HG03066 (cell line): Measurements from ENCODE around the gene BTBD9.

Source experiments
- ATAC-seq: cut with Tn5 transposase; IDR thresholded peaks from one replicate; pipeline ENCODE4 v1.9.1; 2021; ENCODE audit warnings: low read depth; ENCODE audit not compliant: unreplicated experiment

BTBD9 gene

DNA sequence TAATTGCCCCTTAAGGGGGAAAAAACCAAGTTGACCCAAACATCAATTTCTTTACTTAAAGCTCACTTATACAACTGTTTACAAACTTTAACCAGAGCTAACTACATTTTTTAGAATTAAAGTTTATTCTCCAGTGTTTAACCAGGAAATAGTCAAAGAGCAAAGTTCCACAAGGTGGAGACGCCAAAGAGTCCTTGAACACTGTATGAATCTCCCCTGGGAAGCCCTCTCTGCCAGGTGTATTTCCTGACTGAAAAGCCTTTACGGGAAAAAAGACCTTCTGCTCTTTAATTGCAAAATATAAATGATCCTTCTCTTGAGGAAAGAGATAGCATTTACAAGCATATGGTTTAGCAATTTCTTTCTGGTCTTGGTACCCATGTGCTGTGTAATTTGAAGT, 36.2 kb downstream of the BTBD9 start:
- ATAC-seq: no peak

GRCh38 chr6:38599966-38600550, 39.7 kb downstream of the BTBD9 start:
- no peak for ATAC-seq

DNA sequence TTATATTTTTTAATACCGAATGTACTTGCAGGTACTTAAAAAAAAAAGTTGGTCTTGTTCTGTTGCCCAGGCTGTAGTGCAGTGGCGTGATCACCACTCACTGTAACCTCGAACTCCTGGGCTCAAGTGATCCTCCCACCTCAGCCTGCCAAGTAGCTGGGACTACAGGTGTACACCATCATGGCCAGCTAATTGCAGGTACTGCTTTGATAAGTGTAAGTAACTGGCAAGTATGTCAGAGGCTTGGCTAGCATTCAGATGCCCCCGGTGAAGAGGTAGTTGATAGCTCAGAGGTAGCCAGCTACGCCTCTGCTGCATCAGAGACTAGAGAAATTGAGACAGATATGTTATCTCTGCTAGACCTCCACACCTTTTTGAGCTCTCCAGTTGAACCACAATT, 40.5 kb downstream of the BTBD9 start:
- no peak for ATAC-seq

DNA sequence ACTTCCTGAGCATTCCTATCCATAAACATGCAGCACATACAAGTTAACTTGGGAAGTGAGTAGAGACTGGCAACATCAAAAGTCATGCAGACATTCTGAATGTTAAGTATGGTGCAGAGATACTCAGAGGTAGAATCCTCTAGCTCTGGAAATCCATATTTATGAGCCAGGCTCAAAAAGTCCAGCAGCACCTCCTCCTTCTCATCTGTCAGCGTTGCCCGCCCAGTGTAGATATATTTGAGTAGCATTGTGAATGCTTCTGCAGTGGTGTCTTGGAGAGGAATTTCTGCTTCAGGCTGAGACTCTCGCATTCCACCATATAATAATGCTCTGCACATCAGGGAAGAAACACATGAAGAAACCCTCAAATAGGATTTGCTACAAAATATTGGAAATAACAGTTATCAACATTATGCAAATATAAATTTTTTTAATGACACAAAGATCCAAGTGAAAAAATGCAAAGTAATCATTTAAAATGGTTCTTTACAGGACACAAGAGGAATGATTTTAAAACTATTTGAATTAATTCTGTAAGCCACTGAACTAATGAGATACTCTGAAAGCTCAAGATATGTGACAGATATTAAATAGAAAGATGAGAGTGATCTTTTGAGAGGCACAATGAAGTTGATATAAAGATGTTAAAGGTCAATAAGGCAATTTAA, 45.6 kb downstream of the BTBD9 start:
- no peak for ATAC-seq

DNA sequence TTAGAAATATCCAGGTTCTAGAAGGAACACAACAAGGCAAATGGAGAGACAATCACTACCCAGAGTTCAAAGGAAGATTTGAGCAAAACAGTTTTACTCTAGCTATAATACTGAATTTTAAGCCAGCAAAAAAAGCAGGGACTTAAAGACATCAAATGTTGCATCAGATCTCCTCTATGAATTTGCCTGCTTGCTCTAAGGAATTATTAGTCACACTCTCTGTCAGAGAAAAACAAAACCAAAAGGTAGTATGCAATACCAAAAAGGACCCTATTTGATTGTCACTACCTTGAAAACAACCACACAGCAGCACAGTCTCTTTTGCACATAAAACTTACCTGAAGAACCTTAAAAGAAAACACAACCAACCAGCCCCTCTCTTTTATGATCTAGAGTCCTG, 46.3 kb downstream of the BTBD9 start:
- no peak for ATAC-seq

GRCh38 chr6:38591439-38591838, 48.3 kb downstream of the BTBD9 start:
- no peak for ATAC-seq

- no peak for ATAC-seq
These were observed 50.4 kb downstream of the BTBD9 start for GRCh38 chr6:38589367-38589720.

GRCh38 chr6:38588631-38589366, 50.9 kb downstream of the BTBD9 start:
- ATAC-seq: no peak

DNA sequence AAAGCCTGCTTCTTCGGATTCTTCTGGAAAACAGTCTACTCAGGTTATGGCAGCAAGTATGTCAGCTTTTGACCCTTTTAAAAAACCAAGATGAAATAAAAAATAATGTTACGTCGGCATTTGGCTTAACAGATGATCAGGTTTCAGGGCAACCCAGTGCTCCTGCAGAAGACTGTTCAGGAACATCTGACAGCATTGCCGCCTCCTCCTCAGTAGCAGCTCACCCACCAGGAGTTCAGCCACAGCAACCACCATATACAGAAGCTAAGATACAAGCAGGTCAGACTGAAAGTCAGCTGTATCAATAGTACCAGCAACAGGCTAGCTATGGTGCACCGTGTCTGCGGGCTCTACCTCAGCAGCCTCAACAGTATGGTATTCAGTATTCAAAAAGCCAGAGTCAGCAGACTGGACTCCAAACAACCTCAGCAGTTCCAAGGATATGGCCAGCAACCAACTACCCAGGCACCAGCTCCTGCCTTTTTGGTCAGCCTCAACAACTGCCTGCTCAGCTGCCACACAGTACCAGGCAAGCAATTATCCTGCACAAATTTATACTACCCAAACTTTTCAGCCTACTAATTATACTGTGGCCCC, 51.9 kb downstream of the BTBD9 start:
- no peak for ATAC-seq

GRCh38 chr6:38586992-38587391, 52.7 kb downstream of the BTBD9 start:
- ATAC-seq: no peak

GRCh38 chr6:38584731-38585130, 55.0 kb downstream of the BTBD9 start:
- no peak for ATAC-seq

GRCh38 chr6:38583523-38583922, 56.2 kb downstream of the BTBD9 start:
- no peak for ATAC-seq

- ATAC-seq: no peak
These were observed 59.7 kb downstream of the BTBD9 start for GRCh38 chr6:38580030-38580429.

GRCh38 chr6:38579010-38579628, 60.6 kb downstream of the BTBD9 start:
- ATAC-seq: no peak

GRCh38 chr6:38578075-38578474, 61.7 kb downstream of the BTBD9 start:
- no peak for ATAC-seq

DNA sequence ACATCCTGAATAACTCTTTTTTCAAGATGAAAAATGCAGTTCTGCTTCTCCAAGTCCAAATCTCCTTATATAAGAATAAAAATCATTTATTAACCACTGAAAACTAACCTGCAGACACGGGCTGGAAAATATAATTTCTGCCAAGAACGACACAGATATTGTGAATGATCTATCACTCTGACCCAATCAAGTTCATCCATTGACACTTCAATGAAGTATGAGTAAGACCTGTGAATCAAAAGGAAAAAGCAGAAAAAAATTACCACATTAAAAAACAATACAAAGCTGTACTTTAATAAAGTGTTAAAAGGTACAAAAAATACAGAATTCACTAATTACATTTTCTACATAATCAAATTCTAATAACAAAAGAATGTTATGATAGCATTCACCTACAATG, 62.2 kb downstream of the BTBD9 start:
- no peak for ATAC-seq

DNA sequence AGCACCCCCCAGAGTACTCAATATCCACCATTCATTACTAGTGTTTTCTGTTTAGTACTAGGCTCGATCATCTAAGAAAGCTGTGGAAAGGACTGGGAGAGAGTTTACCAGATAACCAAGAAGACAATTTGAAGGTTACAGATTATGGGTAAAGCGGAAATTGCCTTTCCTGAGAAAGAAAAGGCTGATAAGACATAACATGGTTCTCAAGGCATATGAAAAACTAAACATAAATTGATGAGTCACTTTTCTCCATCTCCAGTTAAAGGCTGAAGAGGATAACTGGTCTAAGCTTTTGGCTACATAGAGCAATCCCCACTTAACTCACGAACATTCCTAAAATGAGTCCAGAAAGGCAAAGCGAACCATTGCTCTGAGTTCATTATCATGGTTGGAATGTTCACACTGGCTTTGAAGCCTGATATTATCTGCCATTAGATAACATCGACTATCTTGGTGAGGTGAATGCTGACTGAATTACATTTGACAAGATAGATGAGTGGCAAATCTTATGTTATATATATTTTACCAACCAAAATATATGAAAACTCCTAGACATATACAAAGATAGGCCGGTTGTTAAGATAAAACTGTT, 65.8 kb downstream of the BTBD9 start:
- ATAC-seq: no peak

DNA sequence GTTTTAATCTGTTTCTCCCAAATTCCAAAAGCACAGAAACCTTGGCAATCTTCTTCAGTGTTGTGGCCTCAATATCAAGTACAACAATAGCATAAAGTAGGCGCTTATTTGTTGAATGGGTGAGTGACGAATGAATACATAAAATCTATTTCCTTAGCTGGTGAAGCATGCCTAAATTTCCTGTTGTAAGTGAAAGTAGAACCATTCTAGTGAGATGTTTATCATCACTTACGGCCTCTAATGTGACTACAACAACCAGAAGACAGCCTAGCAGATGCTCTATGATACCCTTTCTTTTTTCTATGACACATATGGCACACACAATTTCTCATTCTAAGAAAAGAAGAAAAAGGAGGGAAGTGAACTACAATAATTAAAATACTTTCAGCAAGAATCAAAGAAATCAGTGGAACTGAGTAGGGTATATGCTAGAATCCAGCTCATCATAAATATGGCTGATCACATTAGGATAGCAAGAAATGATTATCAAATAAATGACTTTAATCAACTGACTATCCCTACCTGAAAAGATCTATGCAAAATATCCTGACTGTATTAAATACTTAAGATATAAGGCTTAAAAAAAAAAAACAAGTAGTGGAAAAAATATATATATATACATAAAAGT, 67.4 kb downstream of the BTBD9 start:
- no peak for ATAC-seq

DNA sequence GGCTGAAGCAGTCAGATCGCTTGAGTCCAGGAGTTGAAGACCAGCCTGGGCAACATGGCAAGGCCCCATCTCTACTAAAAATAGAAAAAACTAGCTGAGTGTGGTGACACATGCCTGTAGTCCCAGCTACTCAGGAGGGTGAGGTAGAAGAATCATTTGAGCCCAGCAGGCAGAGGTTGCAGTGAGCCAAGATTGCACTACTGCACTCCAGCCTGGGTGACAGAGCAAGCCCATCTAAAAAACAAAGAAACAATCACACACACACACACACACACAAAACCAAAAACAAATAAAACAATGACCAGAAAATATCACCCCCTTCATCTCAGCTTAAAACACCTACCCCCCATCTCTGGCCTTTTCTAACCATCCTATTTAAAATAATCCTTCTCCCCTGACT, 68.0 kb downstream of the BTBD9 start:
- no peak for ATAC-seq

DNA sequence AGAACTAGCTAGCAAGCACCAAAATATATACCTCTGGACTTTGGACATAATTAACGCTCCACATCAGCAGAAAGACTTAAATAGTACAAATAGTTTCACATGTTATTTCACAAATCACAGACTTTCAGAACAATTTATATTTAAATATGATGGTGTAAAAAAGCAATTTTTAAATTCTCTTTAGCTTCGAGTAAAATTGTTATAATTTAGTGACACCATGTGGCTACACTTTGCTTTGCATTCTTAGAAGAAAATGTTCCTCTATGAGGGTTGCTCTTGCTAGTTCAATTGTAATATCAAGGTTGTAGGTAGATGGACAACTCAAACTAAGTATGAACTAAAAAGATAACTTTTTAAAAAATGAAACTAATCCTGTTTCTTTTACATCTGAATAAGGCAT, 69.0 kb downstream of the BTBD9 start:
- no peak for ATAC-seq
